ENCODE data around the gene ZNF609.
"Not testable (repeated sequence)": the region's sequence is repeated elsewhere in the genome, so short reads cannot be mapped to it uniquely, and the experiment has no call there.

Gene ZNF609

GRCh38 chr15:64621056-64621455, 160.7 kb downstream of the ZNF609 start:
- no peak overlapping the region for H3K4me3 ChIP-seq (ENCODE audit: low read depth, low read length)
- no peak for TF ChIP-seq CTCF (IDR thresholded peaks at IDR 0.05; ENCODE audit: control insufficient read depth, extremely low read depth, insufficient read depth)
- DNase-seq (ENCODE audit: low read depth) = no peak

GRCh38 chr15:64622410-64623260, 162.3 kb downstream of the ZNF609 start:
- TF ChIP-seq CTCF (IDR thresholded peaks at IDR 0.05; ENCODE audit: control insufficient read depth, extremely low read depth, insufficient read depth) = no peak
- no peak for DNase-seq (ENCODE audit: low read depth)
- no peak overlapping the region for H3K4me3 ChIP-seq (ENCODE audit: low read depth, low read length)

- H3K4me3 ChIP-seq (ENCODE audit: low read depth, low read length) = no peak overlapping the region
- DNase-seq (ENCODE audit: low read depth) = no peak
- no peak for TF ChIP-seq CTCF (IDR thresholded peaks at IDR 0.05; ENCODE audit: control insufficient read depth, extremely low read depth, insufficient read depth)
Observed at GRCh38 chr15:64623347-64623996, 163.1 kb downstream of the ZNF609 start.

- TF ChIP-seq CTCF (IDR thresholded peaks at IDR 0.05; ENCODE audit: control insufficient read depth, extremely low read depth, insufficient read depth) = no peak
- no peak overlapping the region for H3K4me3 ChIP-seq (ENCODE audit: low read depth, low read length)
- no peak for DNase-seq (ENCODE audit: low read depth)
Observed at GRCh38 chr15:64624242-64624641, 163.9 kb downstream of the ZNF609 start.

GRCh38 chr15:64629063-64629462, 168.7 kb downstream of the ZNF609 start:
- no peak for TF ChIP-seq CTCF (IDR thresholded peaks at IDR 0.05; ENCODE audit: control insufficient read depth, extremely low read depth, insufficient read depth)
- H3K4me3 ChIP-seq (ENCODE audit: low read depth, low read length) = no peak overlapping the region
- DNase-seq (ENCODE audit: low read depth) = no peak

GRCh38 chr15:64630396-64631107, 170.2 kb downstream of the ZNF609 start:
- no peak for TF ChIP-seq CTCF (IDR thresholded peaks at IDR 0.05; ENCODE audit: control insufficient read depth, extremely low read depth, insufficient read depth)
- no peak for DNase-seq (ENCODE audit: low read depth)
- H3K4me3 ChIP-seq (ENCODE audit: low read depth, low read length) = no peak overlapping the region

GRCh38 chr15:64632639-64633038, 172.3 kb downstream of the ZNF609 start:
- H3K4me3 ChIP-seq (ENCODE audit: low read depth, low read length); DNase-seq (ENCODE audit: low read depth): not testable (repeated sequence)
